ENCODE results near the gene MBNL3. TPM values are rescaled to one million over a fixed set of nuclear protein-coding genes. Genes with fewer than 3 reads are reported as not detected.

Gene MBNL3
- total RNA-seq, 1 donor from 2014 or later = 15.7 TPM

DNA sequence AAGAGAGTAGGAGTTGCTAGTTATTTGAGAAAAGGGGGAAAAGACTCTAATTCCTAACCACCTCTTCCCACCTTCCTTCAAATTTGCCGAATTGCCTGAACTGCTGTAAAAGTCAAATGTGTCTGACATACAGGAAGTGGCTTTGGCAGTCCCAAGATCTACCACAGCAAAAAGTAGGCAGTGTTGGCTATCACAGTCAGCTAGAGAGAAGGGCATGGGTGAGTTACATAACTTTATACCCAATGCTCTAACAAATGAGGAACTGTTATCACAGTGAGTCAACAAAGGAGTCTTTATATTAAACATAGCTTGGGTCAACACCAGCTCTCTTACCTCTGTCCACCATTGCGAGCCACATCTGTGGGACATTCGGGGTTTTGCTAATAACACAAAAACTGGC is 2.4 kb upstream of the MBNL3 start:
- intact Hi-C loops (cut with micrococcal nuclease) = loop anchor here (5.0 kb wide), 1 partner anchor 659 kb away; no protein-coding TSS in a partner anchor
- Mint-ChIP-seq H3K4me3 (ENCODE audit: low read depth) (peak overlapping the region; percentile 49), H3K27me3 (ENCODE audit: low read depth) (peaks cover 7% of the 10 kb centered on the region), H3K36me3 (ENCODE audit: low read depth) (no peaks in the 10 kb centered on the region), H3K27ac (no peak overlapping the region), H3K4me1 (ENCODE audit: low read depth) (peaks cover 15% of the 10 kb centered on the region), H3K9me3 (no peaks in the 10 kb centered on the region)
- DNase-seq (ENCODE audit: low spot score) = no peak

DNA sequence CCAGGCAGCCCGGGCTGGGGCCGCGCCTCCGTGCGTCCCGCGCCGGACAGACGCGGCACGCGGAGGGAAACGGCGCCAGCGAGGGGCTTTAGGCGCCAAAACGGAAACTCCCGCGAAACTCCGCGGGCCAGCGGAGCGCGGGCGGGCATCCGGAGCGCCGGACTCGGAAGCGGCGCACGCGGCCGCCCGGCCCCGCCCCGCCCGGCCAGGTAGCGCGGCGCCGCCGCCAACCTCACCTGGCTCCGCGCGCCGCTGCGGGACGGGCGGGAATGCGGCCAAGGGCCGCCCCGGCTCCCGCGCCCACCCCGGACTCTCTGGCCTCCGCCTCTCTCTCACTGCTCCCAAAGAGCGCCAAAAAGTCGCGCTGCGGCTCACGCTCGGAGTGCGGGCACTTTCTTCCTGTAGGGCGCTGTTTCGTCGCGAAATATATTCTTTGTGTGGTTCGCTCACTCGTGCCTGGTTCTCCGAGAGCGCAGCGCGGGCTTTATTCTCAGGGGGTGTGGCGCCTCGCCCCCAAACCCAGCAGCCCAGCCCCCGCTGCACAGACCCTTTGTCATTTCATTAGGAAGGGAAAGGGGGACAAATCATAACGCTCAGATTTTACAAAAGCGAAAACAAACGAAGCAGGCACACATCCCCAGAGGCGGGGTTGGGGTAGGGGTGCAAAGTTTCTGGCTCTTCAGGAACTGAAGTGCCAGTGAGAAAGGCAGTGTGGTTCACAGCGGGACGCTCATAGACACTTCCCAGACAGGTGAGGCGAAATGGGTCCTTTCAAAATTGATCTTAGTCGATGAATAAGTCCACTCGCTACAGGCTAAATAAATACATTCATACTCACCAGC is 961 bp upstream of the MBNL3 start:
- DNase-seq (ENCODE audit: low spot score) = peak; percentile 29
- H3K4me1 Mint-ChIP-seq (ENCODE audit: low read depth) = peaks cover 19% of the 10 kb centered on the region
- H3K4me3 Mint-ChIP-seq (ENCODE audit: low read depth) = peak overlapping the region; percentile 88
- no peaks in the 10 kb centered on the region for H3K9me3 Mint-ChIP-seq
- H3K36me3 Mint-ChIP-seq (ENCODE audit: low read depth) = no peaks in the 10 kb centered on the region
- H3K27ac Mint-ChIP-seq = peak overlapping the region; percentile 81
- peaks cover 2% of the 10 kb centered on the region for H3K27me3 Mint-ChIP-seq (ENCODE audit: low read depth)
- intact Hi-C loops (cut with micrococcal nuclease) = loop anchor here (1.0 to 10.0 kb wide), 6 partner anchors 8 to 1685 kb away; no protein-coding TSS in a partner anchor

DNA sequence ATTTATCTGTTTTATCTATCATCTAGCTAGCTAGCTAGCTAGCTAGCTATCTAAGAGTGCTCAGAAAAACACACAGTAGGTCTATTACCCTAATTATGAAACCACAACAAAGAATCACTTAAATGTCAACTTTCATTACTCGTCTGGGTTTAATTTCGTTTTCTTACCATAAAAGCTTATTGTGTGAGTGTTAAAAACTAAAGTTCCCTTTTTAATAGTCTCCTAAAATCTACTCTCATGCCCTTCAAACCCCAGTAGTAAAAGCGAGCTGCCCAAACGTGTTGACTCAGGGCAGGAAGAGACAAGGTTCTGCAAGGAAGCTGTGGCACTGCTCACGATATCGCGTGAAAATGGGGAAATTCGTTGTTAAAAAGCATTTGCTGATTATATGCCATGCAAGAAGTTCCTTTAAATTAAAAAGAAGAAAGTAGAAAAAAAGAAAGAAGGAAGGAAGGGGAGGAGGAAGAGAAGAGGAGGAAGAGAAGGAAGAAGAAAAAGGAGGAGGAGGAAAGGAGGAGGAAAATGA is 595 bp downstream of the MBNL3 start:
- no peak for DNase-seq (ENCODE audit: low spot score)
- Mint-ChIP-seq H3K27me3 (ENCODE audit: low read depth) (no peaks in the 10 kb centered on the region), H3K27ac (peak overlapping the region; percentile 95), H3K4me1 (ENCODE audit: low read depth) (peaks cover 26% of the 10 kb centered on the region), H3K4me3 (ENCODE audit: low read depth) (peak overlapping the region; percentile 94), H3K9me3 (no peaks in the 10 kb centered on the region), H3K36me3 (ENCODE audit: low read depth) (no peaks in the 10 kb centered on the region)
- intact Hi-C loops (cut with micrococcal nuclease) = loop anchor here (2.0 to 10.0 kb wide), 4 partner anchors 127 to 1687 kb away; no protein-coding TSS in a partner anchor

DNA sequence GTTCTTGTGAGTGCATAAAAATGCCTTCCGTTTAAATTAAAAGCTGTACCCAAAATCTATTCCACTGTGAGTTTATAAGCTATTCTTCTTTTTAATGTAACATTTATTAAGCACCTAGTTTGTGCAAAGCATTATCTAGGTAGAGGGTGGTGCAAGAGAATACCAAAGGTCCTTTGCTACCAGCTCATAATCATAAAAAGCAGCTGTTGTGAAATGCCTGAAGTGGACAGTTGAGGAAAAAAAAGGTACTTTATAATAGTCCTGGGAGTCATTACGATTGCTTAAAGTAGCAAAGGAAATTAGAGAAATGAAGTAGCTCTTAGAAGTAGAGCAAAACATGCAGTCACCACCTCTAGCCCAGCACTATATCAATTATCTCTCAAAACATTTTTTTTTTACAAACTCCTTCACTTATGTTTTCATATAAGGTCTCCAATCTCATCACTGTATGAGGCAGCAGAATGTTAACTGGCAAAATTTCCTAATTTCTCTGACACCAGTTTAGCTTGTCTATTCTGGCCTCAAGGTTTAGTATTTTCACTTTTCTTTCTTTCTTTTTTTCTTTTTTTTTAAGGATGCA is 2.1 kb downstream of the MBNL3 start:
- no peaks in the 10 kb centered on the region for H3K9me3 Mint-ChIP-seq
- intact Hi-C loops (cut with micrococcal nuclease) = loop anchor here (10.0 kb wide), 3 partner anchors 128 to 1688 kb away; no protein-coding TSS in a partner anchor
- H3K27ac Mint-ChIP-seq = no peak overlapping the region
- H3K36me3 Mint-ChIP-seq (ENCODE audit: low read depth) = no peaks in the 10 kb centered on the region
- H3K27me3 Mint-ChIP-seq (ENCODE audit: low read depth) = no peaks in the 10 kb centered on the region
- peak overlapping the region; percentile 94 for H3K4me3 Mint-ChIP-seq (ENCODE audit: low read depth)
- DNase-seq (ENCODE audit: low spot score) = no peak
- H3K4me1 Mint-ChIP-seq (ENCODE audit: low read depth) = peaks cover 28% of the 10 kb centered on the region

DNA sequence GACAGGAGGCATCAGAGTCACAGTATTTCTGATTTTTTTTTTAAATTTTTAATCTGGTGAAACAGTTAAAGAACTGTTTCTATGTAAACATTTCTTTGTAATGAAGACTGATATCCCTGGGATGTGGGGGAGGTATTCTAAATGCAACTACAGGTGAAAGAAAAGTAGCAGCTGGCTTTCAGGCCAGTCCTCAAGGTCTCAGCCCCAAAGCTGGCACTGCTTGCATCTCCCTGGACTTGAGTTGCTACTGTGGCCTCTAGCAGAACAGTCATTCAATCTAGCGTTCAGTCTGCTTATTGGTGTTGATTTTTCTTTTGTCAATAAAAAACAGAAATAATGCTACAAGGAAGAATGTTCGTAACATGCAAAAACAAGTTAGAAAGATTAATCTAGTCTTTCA is 4.9 kb downstream of the MBNL3 start:
- no peaks in the 10 kb centered on the region for H3K27me3 Mint-ChIP-seq (ENCODE audit: low read depth)
- H3K9me3 Mint-ChIP-seq = no peaks in the 10 kb centered on the region
- H3K4me3 Mint-ChIP-seq (ENCODE audit: low read depth) = no peak overlapping the region
- H3K4me1 Mint-ChIP-seq (ENCODE audit: low read depth) = peaks cover 29% of the 10 kb centered on the region
- intact Hi-C loops (cut with micrococcal nuclease) = loop anchor here (10.0 kb wide), 3 partner anchors 131 to 1691 kb away; no protein-coding TSS in a partner anchor
- no peaks in the 10 kb centered on the region for H3K36me3 Mint-ChIP-seq (ENCODE audit: low read depth)
- H3K27ac Mint-ChIP-seq = no peak overlapping the region
- DNase-seq (ENCODE audit: low spot score) = no peak

DNA sequence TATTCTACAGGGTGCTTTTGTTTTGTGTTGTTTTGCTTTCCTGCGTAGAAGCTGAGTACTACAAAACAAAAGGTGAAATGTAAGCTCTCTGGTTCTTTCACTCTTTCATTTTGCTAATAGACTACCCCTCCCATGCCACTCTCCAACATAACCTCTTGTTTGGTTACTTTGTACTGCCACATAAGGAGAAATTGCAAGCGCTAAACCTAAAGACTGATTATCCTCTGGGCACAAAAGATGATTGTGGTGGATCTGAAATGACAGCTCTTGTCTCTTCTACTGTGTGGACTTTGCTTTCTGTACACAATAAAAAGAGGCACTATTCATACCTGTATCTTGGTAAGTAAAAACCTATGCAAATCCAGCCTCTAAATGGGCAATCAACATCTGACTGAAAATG is 5.3 kb downstream of the MBNL3 start:
- no peaks in the 10 kb centered on the region for H3K36me3 Mint-ChIP-seq (ENCODE audit: low read depth)
- H3K4me3 Mint-ChIP-seq (ENCODE audit: low read depth) = no peak overlapping the region
- no peak for DNase-seq (ENCODE audit: low spot score)
- no peaks in the 10 kb centered on the region for H3K9me3 Mint-ChIP-seq
- H3K4me1 Mint-ChIP-seq (ENCODE audit: low read depth) = peaks cover 29% of the 10 kb centered on the region
- no peaks in the 10 kb centered on the region for H3K27me3 Mint-ChIP-seq (ENCODE audit: low read depth)
- intact Hi-C loops (cut with micrococcal nuclease) = loop anchor here (10.0 kb wide), 3 partner anchors 131 to 1691 kb away; no protein-coding TSS in a partner anchor
- H3K27ac Mint-ChIP-seq = no peak overlapping the region

DNA sequence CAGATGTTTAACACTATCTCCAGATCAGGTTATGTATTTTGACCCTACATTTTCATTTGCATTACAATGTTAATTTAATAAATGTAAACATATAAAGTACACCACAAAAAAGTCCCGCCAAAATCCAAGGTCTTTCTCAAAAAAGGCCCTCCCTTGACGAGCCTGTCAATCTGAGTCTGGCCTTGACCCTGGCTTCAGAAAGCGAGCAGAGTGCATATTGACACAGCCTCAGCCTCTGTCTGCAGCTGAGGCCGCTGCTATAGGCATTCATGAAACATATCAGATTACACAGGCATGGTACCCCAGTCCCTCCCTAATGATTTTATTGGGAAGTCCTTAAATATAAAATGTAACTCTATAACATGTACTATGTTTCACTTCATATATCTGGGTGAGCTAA is 6.2 kb downstream of the MBNL3 start:
- intact Hi-C loops (cut with micrococcal nuclease) = loop anchor here (10.0 kb wide), 3 partner anchors 132 to 1692 kb away; no protein-coding TSS in a partner anchor
- no peak overlapping the region for H3K4me3 Mint-ChIP-seq (ENCODE audit: low read depth)

DNA sequence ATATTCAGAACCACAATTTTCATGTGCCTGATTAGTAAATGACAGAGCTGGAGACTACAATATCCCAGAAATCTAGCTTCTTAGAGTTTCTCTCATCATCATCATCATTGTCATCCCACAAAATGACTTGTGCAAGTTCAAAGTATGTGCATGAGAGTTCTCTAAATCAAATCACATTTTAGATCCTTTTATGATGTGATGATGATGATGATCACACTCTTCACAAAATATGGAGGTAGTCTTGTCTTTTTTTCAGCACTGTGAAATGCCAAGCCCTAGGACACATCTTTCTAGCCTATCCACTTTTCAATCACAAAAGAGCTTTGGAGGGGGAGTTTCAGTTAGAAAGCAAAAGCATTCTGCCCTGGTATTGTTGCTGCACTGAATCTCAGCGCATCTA is 7.4 kb downstream of the MBNL3 start:
- DNase-seq (ENCODE audit: low spot score) = no peak
- H3K9me3 Mint-ChIP-seq = no peaks in the 10 kb centered on the region
- peak overlapping the region; percentile 92 for H3K27ac Mint-ChIP-seq
- peaks cover 26% of the 10 kb centered on the region for H3K4me1 Mint-ChIP-seq (ENCODE audit: low read depth)
- no peaks in the 10 kb centered on the region for H3K36me3 Mint-ChIP-seq (ENCODE audit: low read depth)
- H3K4me3 Mint-ChIP-seq (ENCODE audit: low read depth) = no peak overlapping the region
- intact Hi-C loops (cut with micrococcal nuclease) = loop anchor here (1.0 to 10.0 kb wide), 4 partner anchors 8 to 1693 kb away; partner anchors contain the start of gene MBNL3
- H3K27me3 Mint-ChIP-seq (ENCODE audit: low read depth) = no peaks in the 10 kb centered on the region

More for the DNA sequence above, 6.2 kb downstream of the MBNL3 start:
- Mint-ChIP-seq H3K36me3 (ENCODE audit: low read depth) (no peaks in the 10 kb centered on the region), H3K4me1 (ENCODE audit: low read depth) (peaks cover 31% of the 10 kb centered on the region), H3K27ac (no peak overlapping the region), H3K9me3 (no peaks in the 10 kb centered on the region), H3K27me3 (ENCODE audit: low read depth) (no peaks in the 10 kb centered on the region)
- no peak for DNase-seq (ENCODE audit: low spot score)

DNA sequence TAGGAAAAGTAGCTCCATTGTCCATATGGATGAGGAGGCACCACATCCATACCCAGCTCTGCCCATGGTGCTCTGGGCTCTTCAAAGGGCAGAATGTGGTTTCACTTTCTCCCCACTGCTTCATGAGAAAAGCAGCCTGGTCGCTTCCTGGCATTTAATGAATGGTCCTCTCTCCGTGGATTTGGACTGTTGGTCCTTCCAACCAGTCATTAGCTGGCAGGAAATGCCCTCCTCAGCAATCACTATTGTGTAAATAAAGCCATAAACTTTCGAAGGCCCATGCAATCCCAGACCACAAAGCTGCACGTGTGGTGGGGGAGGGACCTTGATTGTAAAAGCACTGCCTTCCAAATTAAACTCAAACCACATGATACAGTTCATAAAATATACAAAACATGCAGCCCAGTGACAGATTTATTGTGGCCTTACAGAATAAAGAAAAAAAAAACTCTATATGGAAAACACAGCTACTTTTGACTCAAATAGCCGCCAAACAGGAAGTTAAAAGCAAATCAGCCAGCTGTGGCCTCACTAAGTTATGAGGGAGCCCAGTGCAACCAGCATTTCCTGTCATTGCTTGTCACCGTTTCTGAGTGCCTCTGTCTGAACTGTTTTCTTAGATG is 8.1 kb downstream of the MBNL3 start:
- Mint-ChIP-seq H3K4me3 (ENCODE audit: low read depth) (peak overlapping the region; percentile 76), H3K9me3 (no peaks in the 10 kb centered on the region), H3K36me3 (ENCODE audit: low read depth) (no peaks in the 10 kb centered on the region), H3K27ac (peak overlapping the region; percentile 92), H3K27me3 (ENCODE audit: low read depth) (no peaks in the 10 kb centered on the region), H3K4me1 (ENCODE audit: low read depth) (peaks cover 25% of the 10 kb centered on the region)
- peak; percentile 16 for DNase-seq (ENCODE audit: low spot score)
- intact Hi-C loops (cut with micrococcal nuclease) = loop anchor here (1.0 to 10.0 kb wide), 4 partner anchors 9 to 1694 kb away; partner anchors contain the start of gene MBNL3

DNA sequence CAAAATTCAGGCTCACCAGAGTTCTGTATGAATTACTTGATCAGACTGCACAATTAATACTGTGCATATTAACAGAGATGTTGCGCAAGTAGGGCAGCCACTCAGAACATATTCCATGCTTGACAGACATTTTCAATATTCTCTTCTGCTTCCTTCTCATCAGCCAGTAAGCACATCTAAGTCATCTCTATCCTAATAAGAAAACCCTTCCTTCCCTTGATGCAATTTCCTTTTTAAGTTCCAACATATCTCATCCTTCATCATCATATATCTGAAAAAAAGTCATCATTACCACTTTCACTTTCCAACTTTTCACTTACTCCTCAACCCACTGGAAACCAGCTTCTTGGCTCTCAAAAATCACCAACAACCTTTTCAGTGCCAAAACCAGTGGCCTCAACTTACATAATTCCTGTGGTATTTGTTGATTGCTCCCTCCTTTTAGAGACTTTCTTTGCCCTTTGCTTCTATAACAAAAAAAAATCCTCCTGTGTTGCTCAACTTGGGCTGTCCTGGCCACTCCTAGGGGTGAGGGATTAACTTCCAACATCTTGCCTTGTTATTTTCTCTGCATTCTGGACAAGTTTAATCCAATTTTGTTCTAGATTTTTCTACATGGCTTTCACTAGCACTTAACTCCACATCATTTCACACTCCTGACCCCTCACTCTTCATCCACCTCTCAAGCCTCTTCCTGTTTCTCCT is 14.1 kb downstream of the MBNL3 start:
- Mint-ChIP-seq H3K27ac (no peak overlapping the region), H3K4me3 (ENCODE audit: low read depth) (no peak overlapping the region), H3K9me3 (no peaks in the 10 kb centered on the region), H3K4me1 (ENCODE audit: low read depth) (peaks cover 19% of the 10 kb centered on the region), H3K27me3 (ENCODE audit: low read depth) (no peaks in the 10 kb centered on the region), H3K36me3 (ENCODE audit: low read depth) (no peaks in the 10 kb centered on the region)
- DNase-seq (ENCODE audit: low spot score) = no peak
- intact Hi-C loops (cut with micrococcal nuclease) = no loop called here

DNA sequence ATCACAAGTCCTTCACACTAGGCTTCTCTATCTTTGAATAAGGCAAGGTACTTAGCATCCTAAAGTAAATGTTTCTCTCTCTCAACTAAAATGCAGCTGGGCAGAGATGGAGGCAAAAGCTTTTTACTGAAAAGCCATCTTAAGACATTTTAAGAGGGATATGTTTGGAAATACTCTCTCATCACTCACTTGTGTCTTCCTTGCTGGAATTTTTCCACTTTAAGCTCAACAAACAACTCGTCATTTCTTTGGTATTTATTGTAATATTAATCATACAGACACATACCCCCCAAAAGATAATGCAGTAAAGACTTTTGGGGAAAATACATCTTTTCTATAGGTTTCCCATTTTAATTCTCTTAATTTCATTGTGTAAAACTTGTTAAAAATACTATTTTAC is 16.4 kb downstream of the MBNL3 start:
- H3K36me3 Mint-ChIP-seq (ENCODE audit: low read depth) = no peaks in the 10 kb centered on the region
- intact Hi-C loops (cut with micrococcal nuclease) = no loop called here
- H3K4me3 Mint-ChIP-seq (ENCODE audit: low read depth) = no peak overlapping the region
- H3K27ac Mint-ChIP-seq = no peak overlapping the region
- no peaks in the 10 kb centered on the region for H3K9me3 Mint-ChIP-seq
- no peaks in the 10 kb centered on the region for H3K27me3 Mint-ChIP-seq (ENCODE audit: low read depth)
- peaks cover 17% of the 10 kb centered on the region for H3K4me1 Mint-ChIP-seq (ENCODE audit: low read depth)
- DNase-seq (ENCODE audit: low spot score) = no peak

DNA sequence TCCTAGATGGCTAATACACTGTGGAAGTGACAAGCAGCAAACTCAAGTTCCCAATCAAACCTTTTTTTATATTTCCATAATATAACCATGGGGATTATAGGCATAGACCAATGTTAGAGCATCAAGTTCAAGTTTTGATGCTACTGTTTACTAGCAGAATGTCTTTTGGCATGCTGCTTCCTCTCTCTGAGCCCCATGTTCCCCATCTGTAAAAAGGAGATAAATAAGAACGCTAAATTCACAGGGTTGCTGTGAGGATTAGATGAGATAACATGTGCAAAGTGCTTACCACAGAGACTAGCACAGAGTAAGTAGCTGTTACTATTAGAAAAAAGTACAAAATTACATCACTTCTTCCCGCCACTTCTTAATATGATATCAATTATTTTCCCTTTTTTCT is 18.0 kb downstream of the MBNL3 start:
- intact Hi-C loops (cut with micrococcal nuclease) = no loop called here
- Mint-ChIP-seq H3K27ac (no peak overlapping the region), H3K9me3 (no peaks in the 10 kb centered on the region), H3K4me1 (ENCODE audit: low read depth) (peaks cover 16% of the 10 kb centered on the region), H3K27me3 (ENCODE audit: low read depth) (no peaks in the 10 kb centered on the region), H3K4me3 (ENCODE audit: low read depth) (no peak overlapping the region), H3K36me3 (ENCODE audit: low read depth) (no peaks in the 10 kb centered on the region)
- DNase-seq (ENCODE audit: low spot score) = no peak

All from activated T-helper 2 cell treated with anti-CD3 and anti-CD28 coated beads, Interferon-gamma antibody, Interleukin-2, Interleukin-4, amounts not matched to agents 10 μg/mL and 5 μg/mL and 100 μg/mL, durations not matched to agents 14 hours and 24 hours and 36 hours (primary cell).